ENCODE results near the gene WNT7B. TPM values are rescaled to one million over a fixed set of nuclear protein-coding genes. Genes with fewer than 3 reads are reported as not detected.

Gene WNT7B
- total and polyA plus RNA-seq, 10 donors, result not detected

DNA sequence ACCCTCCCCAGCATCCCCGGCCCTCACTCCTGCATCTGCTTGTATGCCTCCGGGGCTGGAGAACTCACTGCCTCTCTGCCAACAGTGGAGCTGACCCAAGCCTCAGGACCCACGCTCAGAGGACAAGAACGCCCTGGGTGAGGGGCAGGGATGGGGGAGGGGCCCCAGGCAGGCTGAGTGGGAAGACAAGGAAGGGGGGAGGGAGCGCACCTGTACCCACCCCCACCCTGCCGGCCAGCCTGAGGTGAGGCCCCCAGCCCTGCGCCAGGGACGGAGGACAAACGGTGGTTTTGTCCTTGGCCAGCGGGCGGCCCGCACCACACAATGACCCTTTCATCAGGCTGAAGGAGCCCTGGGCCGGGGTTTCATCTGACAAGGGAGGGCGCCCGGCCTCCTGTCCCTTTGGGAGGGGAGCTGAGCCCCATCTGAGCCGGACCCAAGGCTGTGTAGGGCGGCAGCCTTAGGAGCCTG is 10.0 kb downstream of the WNT7B start:
- Histone ChIP-seq H3K9me3 (no peaks in the 10 kb centered on the region), H3K27me3 (replicated peaks in 1 of 7) (peaks cover 0 to 95% (median 58%) of the 10 kb centered on the region in 7 donors), H3K36me3 (no peaks in the 10 kb centered on the region), H3K27ac (no peak overlapping the region), H3K4me1 (peaks cover 9 to 17% (median 14%) of the 10 kb centered on the region in 6 donors), H3K4me3 (no peak overlapping the region)
- DNase-seq, result no peak
- intact Hi-C loops (cut with DNase I; ENCODE audit: low total_unique reads), result no loop called here
- WGBS, 5 donors, result 47 to 63% (median 53%) methylated on average over 10 to 17 of the region's 17 CpGs
- TF ChIP-seq POLR2AphosphoS5 (IDR thresholded peaks at IDR 0.05), result no peak
- TF ChIP-seq, protein P1, sequence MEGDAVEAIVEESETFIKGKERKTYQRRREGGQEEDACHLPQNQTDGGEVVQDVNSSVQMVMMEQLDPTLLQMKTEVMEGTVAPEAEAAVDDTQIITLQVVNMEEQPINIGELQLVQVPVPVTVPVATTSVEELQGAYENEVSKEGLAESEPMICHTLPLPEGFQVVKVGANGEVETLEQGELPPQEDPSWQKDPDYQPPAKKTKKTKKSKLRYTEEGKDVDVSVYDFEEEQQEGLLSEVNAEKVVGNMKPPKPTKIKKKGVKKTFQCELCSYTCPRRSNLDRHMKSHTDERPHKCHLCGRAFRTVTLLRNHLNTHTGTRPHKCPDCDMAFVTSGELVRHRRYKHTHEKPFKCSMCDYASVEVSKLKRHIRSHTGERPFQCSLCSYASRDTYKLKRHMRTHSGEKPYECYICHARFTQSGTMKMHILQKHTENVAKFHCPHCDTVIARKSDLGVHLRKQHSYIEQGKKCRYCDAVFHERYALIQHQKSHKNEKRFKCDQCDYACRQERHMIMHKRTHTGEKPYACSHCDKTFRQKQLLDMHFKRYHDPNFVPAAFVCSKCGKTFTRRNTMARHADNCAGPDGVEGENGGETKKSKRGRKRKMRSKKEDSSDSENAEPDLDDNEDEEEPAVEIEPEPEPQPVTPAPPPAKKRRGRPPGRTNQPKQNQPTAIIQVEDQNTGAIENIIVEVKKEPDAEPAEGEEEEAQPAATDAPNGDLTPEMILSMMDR (IDR thresholded peaks at IDR 0.05 in 8 of 11, conservative IDR thresholded peaks at IDR 0.05 in 3 of 11), result no peak
- TF ChIP-seq POLR2A (IDR thresholded peaks at IDR 0.05), result no peak

DNA sequence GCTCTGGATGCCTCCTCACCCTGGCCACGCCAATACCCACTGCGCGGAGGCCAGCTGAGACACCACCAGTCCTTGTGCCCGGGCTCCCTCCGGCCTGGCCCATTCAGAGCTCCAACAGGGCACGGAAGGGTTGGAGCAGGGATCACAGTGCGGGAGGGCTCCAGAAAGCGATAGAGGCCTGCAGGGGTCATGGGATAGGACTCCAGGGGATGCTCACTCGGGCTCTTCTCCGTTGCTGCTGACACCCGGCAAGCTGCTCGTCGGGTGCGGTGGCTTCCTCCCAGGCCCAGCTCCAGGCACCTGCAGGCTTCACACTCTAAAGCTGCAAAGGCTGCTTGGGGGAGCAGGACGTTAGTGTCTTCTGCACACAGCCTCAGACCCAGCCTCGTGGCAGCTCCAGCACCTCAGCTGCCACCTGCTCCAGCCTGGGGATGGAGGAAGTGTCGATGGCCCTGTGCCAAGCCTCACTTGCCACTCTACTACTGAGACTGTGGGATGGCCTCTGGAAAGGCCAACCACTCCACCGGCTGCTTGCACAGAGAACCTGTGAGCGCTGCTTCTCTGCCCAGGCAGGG is 10.6 kb downstream of the WNT7B start:
- DNase-seq, result no peak
- Histone ChIP-seq H3K4me1 (peaks cover 3 to 11% (median 10%) of the 10 kb centered on the region in 6 donors), H3K27ac (no peak overlapping the region), H3K36me3 (no peaks in the 10 kb centered on the region), H3K27me3 (replicated peaks in 1 of 7) (peaks cover 0 to 95% (median 53%) of the 10 kb centered on the region in 7 donors), H3K4me3 (no peak overlapping the region), H3K9me3 (no peaks in the 10 kb centered on the region)
- 8 to 47% (median 43%) methylated on average over 8 to 19 of the region's 19 CpGs for WGBS, 5 donors
- no peak for TF ChIP-seq POLR2AphosphoS5 (IDR thresholded peaks at IDR 0.05)
- TF ChIP-seq POLR2A (IDR thresholded peaks at IDR 0.05), result no peak
- TF ChIP-seq, protein P1 (IDR thresholded peaks at IDR 0.05 in 8 of 11, conservative IDR thresholded peaks at IDR 0.05 in 3 of 11), result no peak
- intact Hi-C loops (cut with DNase I; ENCODE audit: low total_unique reads), result no loop called here

DNA sequence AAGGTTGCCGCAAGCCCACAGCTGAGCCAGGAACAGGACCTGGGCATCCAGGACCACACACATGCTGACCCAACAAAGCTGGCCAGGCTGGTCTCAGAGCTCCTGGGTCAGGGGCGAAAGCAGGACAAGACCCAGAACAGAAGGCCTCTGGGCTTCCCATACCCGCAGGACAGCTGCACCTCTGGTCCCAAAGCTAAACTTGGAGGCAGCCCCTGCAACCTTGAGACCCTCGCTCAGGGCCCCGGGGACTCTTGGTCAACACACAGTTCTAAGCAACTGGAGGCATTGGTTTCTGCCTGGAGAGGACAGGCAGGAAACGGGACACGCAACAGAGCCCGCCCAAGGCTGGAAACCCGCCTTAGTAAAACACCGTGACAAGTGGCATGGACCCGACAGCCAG is 11.4 kb downstream of the WNT7B start:
- no peaks in the 10 kb centered on the region for H3K9me3 ChIP-seq
- H3K4me1 ChIP-seq, result peaks cover 0 to 3% (median 1%) of the 10 kb centered on the region in 6 donors
- H3K27me3 ChIP-seq (replicated peaks in 1 of 7), result peaks cover 0 to 94% (median 45%) of the 10 kb centered on the region in 7 donors
- H3K4me3 ChIP-seq, result no peak overlapping the region
- DNase-seq, result no peak
- no peak for TF ChIP-seq POLR2AphosphoS5 (IDR thresholded peaks at IDR 0.05)
- TF ChIP-seq, protein P1 (IDR thresholded peaks at IDR 0.05 in 8 of 11, conservative IDR thresholded peaks at IDR 0.05 in 3 of 11), result no peak
- TF ChIP-seq POLR2A (IDR thresholded peaks at IDR 0.05), result no peak
- H3K27ac ChIP-seq, result no peak overlapping the region
- WGBS, 5 donors, result 74 to 87% (median 84%) methylated on average over 7 to 11 of the region's 11 CpGs
- intact Hi-C loops (cut with DNase I; ENCODE audit: low total_unique reads), result no loop called here
- no peaks in the 10 kb centered on the region for H3K36me3 ChIP-seq

DNA sequence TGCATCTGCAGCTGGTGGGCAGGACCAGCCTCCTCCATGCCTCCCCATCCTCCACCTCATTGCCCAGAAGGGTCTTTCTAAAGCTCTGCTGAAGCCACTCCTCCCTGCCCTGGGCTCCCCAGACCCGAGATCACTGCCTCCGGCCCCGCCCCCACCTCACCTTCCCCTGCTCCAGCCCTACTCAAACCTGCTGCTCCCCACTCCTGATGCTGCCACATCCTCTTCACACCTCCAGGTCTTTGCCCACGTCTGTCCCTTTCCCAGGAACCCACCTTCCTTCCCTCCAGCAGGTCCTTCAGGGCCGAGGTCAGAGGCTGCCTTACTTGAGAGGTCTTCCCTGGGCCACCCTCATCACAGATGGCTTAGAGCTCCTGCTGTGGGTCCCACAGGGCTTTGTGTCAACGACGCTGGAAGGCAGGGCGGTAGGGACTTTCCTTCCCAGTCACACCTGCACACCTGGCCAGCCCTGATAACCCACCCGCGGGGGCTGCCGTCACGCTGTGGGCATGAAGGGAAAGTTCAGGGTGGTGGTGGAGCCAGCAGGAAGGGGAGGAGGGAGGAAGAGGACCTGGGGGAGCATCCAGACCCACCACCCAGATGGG is 11.9 kb downstream of the WNT7B start:
- no peak overlapping the region for H3K4me3 ChIP-seq
- H3K27ac ChIP-seq, result no peak overlapping the region
- TF ChIP-seq POLR2AphosphoS5 (IDR thresholded peaks at IDR 0.05) (no peak), POLR2A (IDR thresholded peaks at IDR 0.05) (no peak)
- TF ChIP-seq, protein P1 (IDR thresholded peaks at IDR 0.05 in 8 of 11, conservative IDR thresholded peaks at IDR 0.05 in 3 of 11), result no peak
- intact Hi-C loops (cut with DNase I; ENCODE audit: low total_unique reads), result no loop called here
- WGBS, 5 donors, result 49 to 59% (median 52%) methylated on average over 12 of the region's 12 CpGs
- DNase-seq, result no peak
- H3K27me3 ChIP-seq (replicated peaks in 1 of 7), result peaks cover 0 to 94% (median 39%) of the 10 kb centered on the region in 7 donors
- H3K36me3 ChIP-seq, result no peaks in the 10 kb centered on the region
- no peaks in the 10 kb centered on the region for H3K4me1 ChIP-seq
- H3K9me3 ChIP-seq, result no peaks in the 10 kb centered on the region

All from spleen (tissue), 11 donors.